Adrenal gland (tissue), 5 donors: ENCODE measurements around the gene OPRL1.

Experiments
- POLR2A ChIP-seq, 2 donors: fragments of 450-650 bp; IDR thresholded peaks; one replicate each; pipeline ENCODE4 v1.6.1; 2017; ENCODE audit warnings: antibody characterized with exemption in 2 of 2, mild to moderate bottlenecking in 2 of 2, moderate library complexity in 1 of 2
- TF ChIP-seq, protein P1 (sequence below), 6 experiments: fragments of 450-650 bp in 4 of 6; fragments of 200-600 bp in 2 of 6; sonication (generic) in 1 of 6; IDR thresholded peaks; 1 replicate in 5 of 6; 2 replicates in 1 of 6; pipeline versions ENCODE4 v1.5.1 to v1.8.0; 2016 to 2021; ENCODE audit warnings: antibody characterized with exemption in 6 of 6, mild to moderate bottlenecking in 2 of 6, moderate library complexity in 1 of 6
- donor health status: DM: no; HTN: no; CAD: no.

GRCh38 chr20:64075556-64075955 is 4.3 kb upstream of the OPRL1 start:
- TF ChIP-seq, protein P1, sequence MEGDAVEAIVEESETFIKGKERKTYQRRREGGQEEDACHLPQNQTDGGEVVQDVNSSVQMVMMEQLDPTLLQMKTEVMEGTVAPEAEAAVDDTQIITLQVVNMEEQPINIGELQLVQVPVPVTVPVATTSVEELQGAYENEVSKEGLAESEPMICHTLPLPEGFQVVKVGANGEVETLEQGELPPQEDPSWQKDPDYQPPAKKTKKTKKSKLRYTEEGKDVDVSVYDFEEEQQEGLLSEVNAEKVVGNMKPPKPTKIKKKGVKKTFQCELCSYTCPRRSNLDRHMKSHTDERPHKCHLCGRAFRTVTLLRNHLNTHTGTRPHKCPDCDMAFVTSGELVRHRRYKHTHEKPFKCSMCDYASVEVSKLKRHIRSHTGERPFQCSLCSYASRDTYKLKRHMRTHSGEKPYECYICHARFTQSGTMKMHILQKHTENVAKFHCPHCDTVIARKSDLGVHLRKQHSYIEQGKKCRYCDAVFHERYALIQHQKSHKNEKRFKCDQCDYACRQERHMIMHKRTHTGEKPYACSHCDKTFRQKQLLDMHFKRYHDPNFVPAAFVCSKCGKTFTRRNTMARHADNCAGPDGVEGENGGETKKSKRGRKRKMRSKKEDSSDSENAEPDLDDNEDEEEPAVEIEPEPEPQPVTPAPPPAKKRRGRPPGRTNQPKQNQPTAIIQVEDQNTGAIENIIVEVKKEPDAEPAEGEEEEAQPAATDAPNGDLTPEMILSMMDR (IDR thresholded peaks at IDR 0.05), result no peak
- no peak for TF ChIP-seq POLR2A (IDR thresholded peaks at IDR 0.05)
